Trophoblast cell (in vitro differentiated cells and primary cell): ENCODE results near the gene PTPRN2.

Experiments
- DNase-seq, 2 donors: peaks; one replicate each; pipeline ENCODE4 v3.0.0-alpha.2; 2016
- H2AFZ ChIP-seq: 2 replicates; pipeline ENCODE4 v1.6.1; 2013; ENCODE audit warnings: low read length, moderate library complexity, mild to moderate bottlenecking; ENCODE audit not compliant: insufficient read depth, poor library complexity
- H2AK5ac ChIP-seq: 2 replicates; pipeline ENCODE4 v1.6.1; 2013; ENCODE audit warnings: mild to moderate bottlenecking, low read length
- H2BK120ac ChIP-seq: 2 replicates; pipeline ENCODE4 v1.6.1; 2013; ENCODE audit warnings: low read length, mild to moderate bottlenecking, moderate library complexity; ENCODE audit not compliant: insufficient read depth, poor library complexity
- H2BK12ac ChIP-seq: 2 replicates; pipeline ENCODE4 v1.6.1; 2013; ENCODE audit warnings: mild to moderate bottlenecking, low read length, moderate library complexity
- H2BK5ac ChIP-seq: 2 replicates; pipeline ENCODE4 v1.6.1; 2013; ENCODE audit warnings: low read length, low read depth, moderate library complexity, mild to moderate bottlenecking; ENCODE audit not compliant: poor library complexity
- H3K14ac ChIP-seq: 2 replicates; pipeline ENCODE4 v1.6.1; 2013; ENCODE audit warnings: mild to moderate bottlenecking, low read length
- H3K18ac ChIP-seq: 2 replicates; pipeline ENCODE4 v1.6.1; 2013; ENCODE audit warnings: mild to moderate bottlenecking, low read length
- H3K23ac ChIP-seq: 2 replicates; pipeline ENCODE4 v1.6.1; 2013; ENCODE audit warnings: low read length
- H3K27ac ChIP-seq: 2 replicates; pipeline ENCODE4 v1.5.1; 2013; ENCODE audit warnings: low read depth, mild to moderate bottlenecking, inconsistent platforms, low read length, moderate library complexity
- H3K27me3 ChIP-seq: 2 replicates; pipeline ENCODE4 v1.6.1; 2013; ENCODE audit warnings: inconsistent platforms, mild to moderate bottlenecking, low read length, moderate library complexity; ENCODE audit not compliant: insufficient read depth
- H3K36me3 ChIP-seq, 2 experiments: 1 replicate in 1 of 2; 2 replicates in 1 of 2; pipeline ENCODE4 v1.6.1; 2013; ENCODE audit warnings: low read length in 2 of 2, mild to moderate bottlenecking in 2 of 2, moderate library complexity in 1 of 2; ENCODE audit not compliant: insufficient read depth in 2 of 2, control insufficient read depth in 1 of 2
- H3K4ac ChIP-seq: 2 replicates; pipeline ENCODE4 v1.6.1; 2013; ENCODE audit warnings: low read depth, mild to moderate bottlenecking, low read length, moderate library complexity
- H3K4me1 ChIP-seq, 2 experiments: 1 replicate in 1 of 2; 2 replicates in 1 of 2; pipeline ENCODE4 v1.6.1; 2013; ENCODE audit warnings: low read length in 2 of 2, mild to moderate bottlenecking in 2 of 2, moderate library complexity in 1 of 2; ENCODE audit not compliant: insufficient read depth in 2 of 2, control insufficient read depth in 1 of 2
- H3K4me2 ChIP-seq: 2 replicates; pipeline ENCODE4 v1.6.1; 2013; ENCODE audit warnings: inconsistent platforms, mild to moderate bottlenecking, low read length, moderate library complexity
- H3K4me3 ChIP-seq: 2 replicates; pipeline ENCODE4 v1.5.1; 2013; ENCODE audit warnings: mild to moderate bottlenecking, low read depth, low read length, inconsistent platforms
- H3K79me1 ChIP-seq: one replicate; pipeline ENCODE4 v1.6.1; 2013; ENCODE audit warnings: low read length
- H3K79me2 ChIP-seq: 2 replicates; pipeline ENCODE4 v1.6.1; 2013; ENCODE audit warnings: low read length, mild to moderate bottlenecking; ENCODE audit not compliant: control insufficient read depth, insufficient read depth, poor library complexity
- H3K9ac ChIP-seq: 2 replicates; pipeline ENCODE4 v1.6.1; 2013; ENCODE audit warnings: mild to moderate bottlenecking, low read length
- H3K9me3 ChIP-seq: 2 replicates; pipeline ENCODE4 v1.6.1; 2013; ENCODE audit warnings: low read depth, mild to moderate bottlenecking, control low read depth, inconsistent platforms, low read length; ENCODE audit not compliant: insufficient read depth
- H4K12ac ChIP-seq: 2 replicates; pipeline ENCODE4 v1.6.1; 2013; ENCODE audit warnings: low read depth, mild to moderate bottlenecking, low read length, moderate library complexity
- H4K8ac ChIP-seq: 2 replicates; pipeline ENCODE4 v1.6.1; 2013; ENCODE audit warnings: low read depth, mild to moderate bottlenecking, low read length, moderate library complexity
- H4K91ac ChIP-seq: one replicate; pipeline ENCODE4 v1.6.1; 2013; ENCODE audit warnings: low read depth, mild to moderate bottlenecking, low read length, moderate library complexity
- WGBS: extraction: QIAGEN DNeasy Blood & Tissue Kit; methylation state at CpG from one replicate; pipeline ENCODE4 v1.1.7; 2013; ENCODE audit warnings: missing lambda C conversion rate; ENCODE audit not compliant: insufficient read length, insufficient coverage; ENCODE audit errors: extremely low coverage; 5-methylcytosine and 5-hydroxymethylcytosine counted together

The PTPRN2 gene

DNA sequence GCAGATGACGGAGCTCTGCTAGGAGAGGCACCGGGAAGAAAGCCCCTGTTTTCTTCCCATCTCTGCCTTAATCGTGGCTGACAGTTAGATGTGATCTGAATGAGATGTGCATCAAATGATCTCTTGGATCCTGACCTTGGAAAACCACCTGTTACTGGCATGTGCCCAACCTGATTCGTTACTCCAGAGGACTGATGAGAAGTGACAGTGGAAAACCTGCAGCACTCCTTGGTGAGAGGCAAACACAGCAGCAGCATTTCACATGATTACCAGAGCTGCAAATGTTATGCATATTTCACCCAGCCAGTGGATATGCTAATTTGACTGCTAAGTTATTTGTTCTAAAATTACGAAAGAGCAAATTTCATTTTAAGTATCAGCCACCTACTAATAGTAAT is 95.3 kb downstream of the PTPRN2 start:
- Histone ChIP-seq H3K4me2 (no peak overlapping the region), H4K91ac (no peak overlapping the region), H2AK5ac (no peak overlapping the region), H2BK5ac (no peak overlapping the region), H3K23ac (no peak overlapping the region), H2BK12ac (no peak overlapping the region), H3K4me3 (no peak overlapping the region), H3K27me3 (no peaks in the 10 kb centered on the region), H3K4ac (no peak overlapping the region), H3K79me2 (no peaks in the 10 kb centered on the region), H3K36me3 (no peaks in the 10 kb centered on the region), H4K12ac (no peak overlapping the region), H3K14ac (no peak overlapping the region), H3K79me1 (no peaks in the 10 kb centered on the region), H3K18ac (no peak overlapping the region), H3K27ac (no peak overlapping the region), H2AFZ (no peak overlapping the region), H4K8ac (no peak overlapping the region), H3K9ac (no peak overlapping the region), H3K9me3 (no peaks in the 10 kb centered on the region), H2BK120ac (no peak overlapping the region), H3K4me1 (no peaks in the 10 kb centered on the region)
- DNase-seq = no peak
- no CpG with 5 or more reads among the region's 5 CpGs for WGBS

DNA sequence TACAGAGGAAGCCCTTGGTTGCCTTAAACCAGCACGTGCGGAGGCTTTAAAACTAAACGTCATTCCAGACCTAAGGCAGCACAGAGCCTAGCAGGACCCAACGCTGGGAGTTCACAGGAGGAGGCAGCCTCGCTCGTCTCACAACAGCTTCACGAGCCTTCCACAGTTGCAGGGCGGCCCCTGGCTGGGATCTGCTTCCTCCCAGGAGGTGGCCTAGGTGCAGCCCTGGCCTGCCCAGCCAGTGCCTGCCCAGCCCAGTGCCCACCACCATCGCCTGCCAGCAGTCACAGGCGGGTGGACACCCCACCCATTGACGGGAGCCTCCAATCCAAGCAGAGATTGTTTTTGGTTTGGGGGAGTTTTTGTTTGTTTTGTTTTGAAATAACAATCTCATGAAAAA is 96.5 kb downstream of the PTPRN2 start:
- H3K4me3 ChIP-seq = no peak overlapping the region
- no peak overlapping the region for H4K91ac ChIP-seq
- no peaks in the 10 kb centered on the region for H3K4me1 ChIP-seq
- H2AK5ac ChIP-seq = no peak overlapping the region
- no peak overlapping the region for H4K8ac ChIP-seq
- no peak overlapping the region for H4K12ac ChIP-seq
- H2BK12ac ChIP-seq = no peak overlapping the region
- H3K4me2 ChIP-seq = no peak overlapping the region
- H2BK5ac ChIP-seq = no peak overlapping the region
- H3K9ac ChIP-seq = no peak overlapping the region
- no peaks in the 10 kb centered on the region for H3K27me3 ChIP-seq
- H3K79me1 ChIP-seq = no peaks in the 10 kb centered on the region
- no peak overlapping the region for H3K14ac ChIP-seq
- no peak overlapping the region for H2AFZ ChIP-seq
- no peaks in the 10 kb centered on the region for H3K79me2 ChIP-seq
- no peak overlapping the region for H3K18ac ChIP-seq
- H2BK120ac ChIP-seq = no peak overlapping the region
- H3K23ac ChIP-seq = no peak overlapping the region
- no peak overlapping the region for H3K27ac ChIP-seq
- WGBS = no CpG with 5 or more reads among the region's 11 CpGs
- H3K4ac ChIP-seq = no peak overlapping the region
- H3K36me3 ChIP-seq = no peaks in the 10 kb centered on the region
- DNase-seq = no peak
- no peaks in the 10 kb centered on the region for H3K9me3 ChIP-seq

- no peak overlapping the region for H3K27ac ChIP-seq
- no peak overlapping the region for H4K91ac ChIP-seq
- no peak overlapping the region for H2BK12ac ChIP-seq
- no peaks in the 10 kb centered on the region for H3K36me3 ChIP-seq
- no peak overlapping the region for H2BK120ac ChIP-seq
- no peaks in the 10 kb centered on the region for H3K4me1 ChIP-seq
- no peak overlapping the region for H3K4me2 ChIP-seq
- no peak overlapping the region for H3K4ac ChIP-seq
- WGBS = no CpG with 5 or more reads among the region's 47 CpGs
- H3K9me3 ChIP-seq = no peaks in the 10 kb centered on the region
- H2AFZ ChIP-seq = no peak overlapping the region
- H3K4me3 ChIP-seq = no peak overlapping the region
- no peak overlapping the region for H3K9ac ChIP-seq
- H3K79me1 ChIP-seq = no peaks in the 10 kb centered on the region
- H3K27me3 ChIP-seq = no peaks in the 10 kb centered on the region
- no peak overlapping the region for H2AK5ac ChIP-seq
- H3K18ac ChIP-seq = no peak overlapping the region
- H3K79me2 ChIP-seq = no peaks in the 10 kb centered on the region
- H2BK5ac ChIP-seq = no peak overlapping the region
- DNase-seq = no peak
- H3K14ac ChIP-seq = no peak overlapping the region
- H3K23ac ChIP-seq = no peak overlapping the region
- no peak overlapping the region for H4K12ac ChIP-seq
- no peak overlapping the region for H4K8ac ChIP-seq
These were observed 97.3 kb downstream of the PTPRN2 start for GRCh38 chr7:158490171-158490782.

DNA sequence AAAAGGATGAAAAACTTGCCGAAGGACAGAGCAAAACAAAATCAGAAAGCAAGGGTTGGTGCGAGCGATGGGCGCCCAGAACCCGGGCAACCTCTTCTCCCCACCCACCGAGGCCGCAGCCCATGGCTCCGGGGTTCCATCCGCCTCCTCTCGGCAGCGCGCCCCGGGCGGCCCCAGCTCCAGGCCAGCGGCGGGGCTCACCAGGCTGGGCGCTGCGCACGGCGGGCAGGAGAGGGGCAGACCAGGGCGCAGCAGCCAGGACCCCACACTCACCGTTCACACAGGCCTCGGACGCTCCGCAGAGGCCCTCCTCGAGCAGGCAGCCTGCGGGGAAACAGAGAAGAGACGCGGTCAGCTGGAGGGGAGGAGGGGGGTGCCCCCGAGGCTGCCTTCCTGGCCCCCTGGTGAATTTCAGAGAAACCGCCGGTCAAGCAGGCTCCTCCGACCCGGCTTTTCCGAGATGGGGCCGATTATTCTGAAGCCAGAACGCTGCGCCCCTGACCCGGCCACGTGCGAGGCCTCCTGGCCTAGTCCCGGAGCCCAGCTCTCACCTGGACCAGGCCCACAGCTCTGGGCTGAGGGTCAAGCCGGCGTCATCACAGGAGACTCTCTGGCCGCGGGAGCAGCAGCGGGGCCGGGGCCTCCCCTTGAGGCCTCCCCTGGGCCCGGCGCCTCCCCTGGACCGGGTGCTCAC is 98.0 kb downstream of the PTPRN2 start:
- Histone ChIP-seq H4K8ac (no peak overlapping the region), H3K4ac (no peak overlapping the region), H3K27ac (no peak overlapping the region), H3K4me1 (no peaks in the 10 kb centered on the region), H2BK12ac (no peak overlapping the region), H3K27me3 (no peaks in the 10 kb centered on the region), H2AFZ (no peak overlapping the region), H3K36me3 (no peaks in the 10 kb centered on the region), H3K14ac (no peak overlapping the region), H4K12ac (no peak overlapping the region), H4K91ac (no peak overlapping the region), H2BK5ac (no peak overlapping the region), H3K18ac (no peak overlapping the region), H3K4me3 (no peak overlapping the region), H3K4me2 (no peak overlapping the region), H2BK120ac (no peak overlapping the region), H3K79me2 (no peaks in the 10 kb centered on the region), H3K79me1 (no peaks in the 10 kb centered on the region), H3K23ac (no peak overlapping the region), H2AK5ac (no peak overlapping the region), H3K9me3 (no peaks in the 10 kb centered on the region), H3K9ac (no peak overlapping the region)
- WGBS = no CpG with 5 or more reads among the region's 51 CpGs
- no peak for DNase-seq
